Esophagus (tissue), 2 donors: ENCODE data around the gene SMIM10. TPM values are rescaled to one million over a fixed set of nuclear protein-coding genes. Genes with fewer than 3 reads are reported as not detected.
"Not testable (repeated sequence)": the region's sequence is repeated elsewhere in the genome, so short reads cannot be mapped to it uniquely, and the experiment has no call there.

Experiments
- H3K27ac ChIP-seq, 2 donors: one replicate each; pipeline ENCODE4 v1.5.1; 2013; ENCODE audit warnings: low read depth in 2 of 2, mild to moderate bottlenecking in 2 of 2, inconsistent platforms in 1 of 2, low read length in 1 of 2, moderate library complexity in 1 of 2
- H3K27me3 ChIP-seq, 2 donors: one replicate each; pipeline ENCODE4 v1.6.1; 2013; ENCODE audit warnings: low read length in 2 of 2, control low read depth in 1 of 2, mild to moderate bottlenecking in 1 of 2; ENCODE audit not compliant: insufficient read depth in 2 of 2, control insufficient read depth in 1 of 2
- H3K36me3 ChIP-seq, 2 donors: one replicate each; pipeline ENCODE4 v1.6.1; 2013; ENCODE audit warnings: low read length in 1 of 2; ENCODE audit not compliant: control insufficient read depth in 2 of 2, insufficient read depth in 2 of 2
- H3K4me1 ChIP-seq, 2 donors: one replicate each; pipeline ENCODE4 v1.6.1; 2013; ENCODE audit warnings: low read length in 1 of 2; ENCODE audit not compliant: control insufficient read depth in 2 of 2, insufficient read depth in 2 of 2
- H3K4me3 ChIP-seq, 2 donors: one replicate each; pipeline ENCODE4 v1.5.1; 2013; ENCODE audit warnings: low read length in 2 of 2, mild to moderate bottlenecking in 2 of 2, low read depth in 1 of 2, moderate library complexity in 1 of 2
- H3K9me3 ChIP-seq, 2 donors: one replicate each; pipeline ENCODE4 v1.6.1; 2013; ENCODE audit warnings: mild to moderate bottlenecking in 2 of 2, low read depth in 1 of 2, low read length in 1 of 2, moderate library complexity in 1 of 2; ENCODE audit not compliant: control insufficient read depth in 2 of 2, insufficient read depth in 1 of 2
- WGBS, 2 donors: extraction: QIAGEN DNeasy Blood & Tissue Kit; methylation state at CpG; one replicate each; pipeline ENCODE4 v1.1.7; 2013; 5-methylcytosine and 5-hydroxymethylcytosine counted together
- polyA plus RNA-seq, 2 donors: library from polyadenylated mRNA; stranded (reverse); fragments of 200-250 nt; gene quantifications; one replicate each; pipeline ENCODE4 v1.2.3, GENCODE V29; 2013
- donor health status: healthy with polysubstance abuse.
- donor health status: Bipolar disorder and iron deficiency.

SMIM10 gene
- polyA plus RNA-seq: 1 to 10 TPM; 1.8 to 2.3 TPM

GRCh38 chrX:134990801-134991481, at the start of gene SMIM10:
Gene SMIM10 (plus strand): TSS chrX:134990991. CDS start chrX:134991096, 105 bp downstream.
- Histone ChIP-seq H3K4me3 (peak within 1 kb of the TSS; percentile 14 to 53), H3K9me3 (no peaks in the 10 kb centered on the region), H3K36me3 (no peaks in the 10 kb centered on the region), H3K27me3 (peaks cover 0 to 2% of the 10 kb centered on the region in 2 donors), H3K4me1 (no peaks in the 10 kb centered on the region), H3K27ac (no peak within 1 kb of the TSS)
- WGBS, 2 donors: 7 to 30% methylated on average over 37 to 45 of the region's 45 CpGs

- WGBS, 2 donors: 83 to 93% methylated on average over 6 of the region's 6 CpGs
- not testable (repeated sequence) for H3K4me3 ChIP-seq, H3K9me3 ChIP-seq, H3K4me1 ChIP-seq, H3K36me3 ChIP-seq, H3K27me3 ChIP-seq, H3K27ac ChIP-seq
Measured at GRCh38 chrX:134946364-134946763, 44.4 kb upstream of the SMIM10 start.

- H3K27ac ChIP-seq: no peak overlapping the region
Measured at GRCh38 chrX:134948333-134949241, 42.2 kb upstream of the SMIM10 start.

GRCh38 chrX:134949271-134949670, 41.5 kb upstream of the SMIM10 start:
- 49 to 70% methylated on average over 3 of the region's 3 CpGs for WGBS, 2 donors
- H3K36me3 ChIP-seq: no peaks in the 10 kb centered on the region
- no peaks in the 10 kb centered on the region for H3K4me1 ChIP-seq
- H3K27ac ChIP-seq: no peak overlapping the region
- H3K4me3 ChIP-seq: no peak overlapping the region
- H3K27me3 ChIP-seq: no peaks in the 10 kb centered on the region
- no peaks in the 10 kb centered on the region for H3K9me3 ChIP-seq

More at GRCh38 chrX:134948333-134949241, 42.2 kb upstream of the SMIM10 start:
- no peaks in the 10 kb centered on the region for H3K27me3 ChIP-seq
- H3K4me3 ChIP-seq: no peak overlapping the region
- H3K36me3 ChIP-seq: no peaks in the 10 kb centered on the region
- no peaks in the 10 kb centered on the region for H3K9me3 ChIP-seq
- H3K4me1 ChIP-seq: no peaks in the 10 kb centered on the region
- 57 to 58% methylated on average over 3 of the region's 3 CpGs for WGBS, 2 donors

- H3K4me3 ChIP-seq: no peak overlapping the region
- H3K9me3 ChIP-seq: no peaks in the 10 kb centered on the region
- no peaks in the 10 kb centered on the region for H3K4me1 ChIP-seq
- no peaks in the 10 kb centered on the region for H3K27me3 ChIP-seq
- H3K36me3 ChIP-seq: no peaks in the 10 kb centered on the region
- H3K27ac ChIP-seq: no peak overlapping the region
- 89 to 92% methylated on average over 1 of the region's 1 CpG for WGBS, 2 donors
Measured at GRCh38 chrX:134957836-134958235, 33.0 kb upstream of the SMIM10 start.

- not testable (repeated sequence) for H3K27ac ChIP-seq, H3K4me3 ChIP-seq, H3K4me1 ChIP-seq, H3K9me3 ChIP-seq, H3K27me3 ChIP-seq, H3K36me3 ChIP-seq
- 87 to 92% methylated on average over 3 to 10 of the region's 26 CpGs for WGBS, 2 donors
Measured at GRCh38 chrX:134960366-134960765, 30.4 kb upstream of the SMIM10 start.

- H3K36me3 ChIP-seq: no peaks in the 10 kb centered on the region
- H3K4me3 ChIP-seq: no peak overlapping the region
- H3K27ac ChIP-seq: no peak overlapping the region
- H3K27me3 ChIP-seq: no peaks in the 10 kb centered on the region
- 65 to 66% methylated on average over 2 of the region's 2 CpGs for WGBS, 2 donors
- H3K9me3 ChIP-seq: no peaks in the 10 kb centered on the region
- no peaks in the 10 kb centered on the region for H3K4me1 ChIP-seq
Measured at GRCh38 chrX:134963041-134963440, 27.8 kb upstream of the SMIM10 start.

- no peak overlapping the region for H3K27ac ChIP-seq
- H3K9me3 ChIP-seq: no peaks in the 10 kb centered on the region
- no peaks in the 10 kb centered on the region for H3K4me1 ChIP-seq
- 84 to 85% methylated on average over 1 of the region's 1 CpG for WGBS, 2 donors
- H3K27me3 ChIP-seq: no peaks in the 10 kb centered on the region
- H3K4me3 ChIP-seq: no peak overlapping the region
- no peaks in the 10 kb centered on the region for H3K36me3 ChIP-seq
Measured at GRCh38 chrX:134969726-134970125, 21.1 kb upstream of the SMIM10 start.

GRCh38 chrX:134971926-134972325, 18.9 kb upstream of the SMIM10 start:
- H3K4me3 ChIP-seq: no peak overlapping the region
- no peaks in the 10 kb centered on the region for H3K4me1 ChIP-seq
- no peaks in the 10 kb centered on the region for H3K27me3 ChIP-seq
- no peaks in the 10 kb centered on the region for H3K36me3 ChIP-seq
- 50 to 64% methylated on average over 3 of the region's 3 CpGs for WGBS, 2 donors
- H3K27ac ChIP-seq: no peak overlapping the region
- H3K9me3 ChIP-seq: no peaks in the 10 kb centered on the region
